SK-N-MC (cell line): ENCODE results near the gene CXCL8.
"Not testable (repeated sequence)": the region's sequence is repeated elsewhere in the genome, so short reads cannot be mapped to it uniquely, and the experiment has no call there.

Experiments
- DNase-seq: peaks from one replicate; pipeline ENCODE4 v3.0.0-alpha.2; 2011; ENCODE audit warnings: low read depth, low spot score
- H3K27ac ChIP-seq: fragments of 200-600 bp; sonication (generic); 2 replicates; pipeline ENCODE4 v1.5.1; 2016; ENCODE audit warnings: mixed run types
- H3K36me3 ChIP-seq: fragments of 200-600 bp; sonication (generic); 2 replicates; pipeline ENCODE4 v1.6.1; 2017; ENCODE audit warnings: antibody characterized with exemption, low read length, mixed read lengths; ENCODE audit not compliant: insufficient read depth
- H3K4me3 ChIP-seq: fragments of 200-600 bp; sonication (generic); 2 replicates; pipeline ENCODE4 v1.5.1; 2016
- H3K9ac ChIP-seq: fragments of 200-600 bp; sonication (generic); 2 replicates; pipeline ENCODE4 v1.8.0; 2017; ENCODE audit warnings: mixed run types, mixed read lengths; ENCODE audit not compliant: insufficient read length
- H3K9me3 ChIP-seq: fragments of 200-600 bp; sonication (generic); 2 replicates; pipeline ENCODE4 v1.6.1; 2017; ENCODE audit warnings: low read depth, mild to moderate bottlenecking, antibody characterized with exemption, low read length, moderate library complexity, mixed read lengths
- EZH2 ChIP-seq: fragments of 200-600 bp; sonication (generic); IDR thresholded peaks from one replicate; pipeline ENCODE4 v1.6.1; 2017; ENCODE audit warnings: antibody characterized with exemption
- FOXP2 ChIP-seq: optimal IDR thresholded peaks from 2 replicates; pipeline ENCODE3; 2011; ENCODE audit warnings: mild to moderate bottlenecking, moderate library complexity; ENCODE audit not compliant: insufficient read depth; ENCODE audit errors: extremely low read length, control extremely low read depth
- POLR2AphosphoS5 ChIP-seq: IDR thresholded peaks from 2 replicates; pipeline ENCODE4 v1.6.1; 2012; ENCODE audit warnings: mild to moderate bottlenecking, low read depth, low read length, borderline replicate concordance

CXCL8 gene

DNA sequence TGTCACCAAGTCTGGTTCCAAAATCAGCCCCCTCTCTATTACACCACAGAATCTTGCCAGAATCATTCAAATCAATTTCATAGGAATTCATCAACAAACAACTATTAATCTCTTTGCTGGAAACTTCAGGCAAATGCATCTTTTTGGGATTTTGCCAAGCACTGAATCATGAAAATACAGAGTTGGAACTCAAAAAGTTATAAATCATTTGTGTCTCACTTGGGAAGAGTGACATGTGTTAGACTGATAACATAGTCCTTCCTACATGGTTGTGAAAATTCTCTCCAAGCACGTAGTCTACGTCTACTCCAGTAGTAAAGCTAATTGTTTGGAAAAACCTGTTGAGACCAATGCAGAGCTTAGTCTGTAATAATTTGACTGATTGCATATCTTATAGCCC, 19.0 kb downstream of the CXCL8 start:
- no peaks in the 10 kb centered on the region for H3K9me3 ChIP-seq
- DNase-seq, result no peak
- no peak overlapping the region for H3K27ac ChIP-seq
- H3K4me3 ChIP-seq, result no peak overlapping the region
- H3K9ac ChIP-seq, result no peak overlapping the region
- no peaks in the 10 kb centered on the region for H3K36me3 ChIP-seq
- TF ChIP-seq EZH2 (no peak), POLR2AphosphoS5 (no peak), FOXP2 (no peak)

DNA sequence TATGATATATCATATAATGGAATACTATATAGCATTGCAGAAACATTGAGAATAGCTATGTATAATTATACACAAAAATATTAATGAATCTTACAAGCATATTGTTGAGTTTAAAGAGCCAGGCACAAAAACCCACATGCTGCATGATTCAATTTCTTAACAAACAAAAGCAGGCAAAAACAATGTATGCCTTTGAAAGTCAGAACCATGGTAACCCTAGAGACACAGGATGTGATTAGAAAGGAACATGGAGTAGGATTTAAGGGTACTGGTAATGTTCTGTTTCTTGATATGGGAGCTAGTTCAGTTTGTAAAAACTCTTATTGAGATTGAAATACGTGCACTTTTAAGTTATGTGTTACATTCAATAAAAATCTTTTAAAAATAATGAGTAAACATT, 21.5 kb downstream of the CXCL8 start:
- H3K27ac ChIP-seq, result no peak overlapping the region
- DNase-seq, result no peak
- no peak overlapping the region for H3K9ac ChIP-seq
- no peaks in the 10 kb centered on the region for H3K36me3 ChIP-seq
- no peak overlapping the region for H3K4me3 ChIP-seq
- no peaks in the 10 kb centered on the region for H3K9me3 ChIP-seq
- TF ChIP-seq EZH2 (no peak), FOXP2 (no peak), POLR2AphosphoS5 (no peak)

DNA sequence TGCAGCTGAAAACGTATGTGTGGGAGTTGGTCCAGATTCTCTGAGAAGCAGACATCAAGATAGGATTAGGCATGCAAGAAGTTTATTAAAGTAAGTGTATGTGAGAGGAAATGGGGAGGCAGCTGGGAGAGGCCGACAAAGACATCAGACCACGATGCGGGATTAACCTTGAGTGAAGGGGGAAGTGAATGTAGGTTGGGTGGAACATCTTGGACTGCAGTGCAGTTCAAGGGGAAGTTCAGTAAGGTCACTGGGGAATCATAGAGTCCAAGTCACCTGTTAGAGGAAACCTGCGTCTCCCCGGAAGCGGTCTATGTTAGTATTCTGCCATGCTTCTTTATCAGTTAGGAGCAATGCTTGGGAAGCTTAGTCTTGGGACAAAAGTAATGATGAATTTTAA, 22.0 kb downstream of the CXCL8 start:
- Histone ChIP-seq H3K9me3 (no peaks in the 10 kb centered on the region), H3K9ac (no peak overlapping the region), H3K4me3 (no peak overlapping the region), H3K27ac (no peak overlapping the region), H3K36me3 (no peaks in the 10 kb centered on the region)
- DNase-seq, result no peak
- TF ChIP-seq EZH2 (no peak), POLR2AphosphoS5 (no peak), FOXP2 (no peak)

DNA sequence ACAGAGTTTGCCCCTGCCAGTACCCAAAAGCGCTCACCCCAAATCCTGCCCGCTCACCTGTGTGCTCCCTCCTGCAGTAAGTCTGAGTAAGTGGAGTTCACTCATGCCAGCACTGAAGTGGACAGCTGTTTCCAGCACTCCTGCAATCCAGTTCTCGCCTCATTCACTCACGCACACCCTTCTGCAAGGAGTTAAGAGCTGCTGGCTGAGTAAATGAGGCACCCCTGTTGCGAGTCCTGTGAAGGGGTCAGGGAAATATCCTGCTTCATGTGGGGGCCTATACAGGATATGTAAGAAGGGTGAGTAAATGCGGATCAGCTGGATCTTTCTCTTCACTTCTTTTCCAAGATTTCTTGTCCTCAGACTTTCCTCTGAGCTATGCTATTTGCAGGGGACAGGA, 23.5 kb downstream of the CXCL8 start:
- H3K9me3 ChIP-seq, result no peaks in the 10 kb centered on the region
- no peaks in the 10 kb centered on the region for H3K36me3 ChIP-seq
- no peak overlapping the region for H3K27ac ChIP-seq
- no peak overlapping the region for H3K9ac ChIP-seq
- TF ChIP-seq FOXP2, result no peak
- no peak for TF ChIP-seq EZH2
- TF ChIP-seq POLR2AphosphoS5, result no peak
- DNase-seq, result no peak
- H3K4me3 ChIP-seq, result no peak overlapping the region

DNA sequence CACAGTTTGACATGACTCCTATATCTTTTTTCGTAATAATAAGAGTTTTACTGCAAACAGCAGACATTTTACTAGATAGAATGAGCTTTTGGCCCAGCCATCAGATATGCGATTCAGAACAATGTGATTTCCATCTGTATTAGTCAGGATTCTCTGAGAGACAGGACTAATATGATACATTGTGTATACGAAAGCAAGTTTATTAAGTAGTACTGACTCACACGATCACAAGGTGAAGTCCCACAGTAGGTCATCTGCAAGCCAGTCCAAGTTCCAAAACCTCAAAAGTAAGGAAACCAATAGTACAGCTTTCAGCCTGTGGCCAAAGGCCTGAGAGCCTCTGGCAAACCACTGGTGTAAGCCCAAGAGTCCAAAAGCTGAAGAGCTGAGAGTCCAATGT, 24.1 kb downstream of the CXCL8 start:
- H3K27ac ChIP-seq, result no peak overlapping the region
- no peak overlapping the region for H3K4me3 ChIP-seq
- no peak for DNase-seq
- no peaks in the 10 kb centered on the region for H3K36me3 ChIP-seq
- no peak for TF ChIP-seq POLR2AphosphoS5
- TF ChIP-seq EZH2, result no peak
- TF ChIP-seq FOXP2, result no peak
- H3K9ac ChIP-seq, result no peak overlapping the region
- no peaks in the 10 kb centered on the region for H3K9me3 ChIP-seq

DNA sequence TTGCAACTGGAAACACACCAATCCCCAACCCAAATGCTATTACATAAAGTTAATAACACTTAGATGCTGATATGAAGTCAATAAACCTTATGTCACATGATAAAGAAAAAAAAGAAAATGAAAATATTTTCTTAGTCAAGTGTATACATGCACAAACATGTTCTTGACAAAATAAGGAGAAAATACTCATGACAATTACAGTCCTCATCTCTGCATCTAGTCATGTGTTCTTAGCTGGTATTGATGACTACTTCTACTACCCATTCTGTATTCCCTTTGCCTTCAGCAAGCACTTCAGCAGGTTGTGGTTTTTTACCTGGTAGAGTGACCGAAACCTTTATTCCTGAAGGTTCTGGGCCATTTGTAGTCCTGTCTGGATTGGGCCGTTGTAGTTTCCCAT, 24.9 kb downstream of the CXCL8 start:
- no peak for DNase-seq
- Histone ChIP-seq H3K36me3 (no peaks in the 10 kb centered on the region), H3K9me3 (no peaks in the 10 kb centered on the region), H3K27ac (no peak overlapping the region), H3K9ac (no peak overlapping the region), H3K4me3 (no peak overlapping the region)
- TF ChIP-seq EZH2 (no peak), FOXP2 (no peak), POLR2AphosphoS5 (no peak)

DNA sequence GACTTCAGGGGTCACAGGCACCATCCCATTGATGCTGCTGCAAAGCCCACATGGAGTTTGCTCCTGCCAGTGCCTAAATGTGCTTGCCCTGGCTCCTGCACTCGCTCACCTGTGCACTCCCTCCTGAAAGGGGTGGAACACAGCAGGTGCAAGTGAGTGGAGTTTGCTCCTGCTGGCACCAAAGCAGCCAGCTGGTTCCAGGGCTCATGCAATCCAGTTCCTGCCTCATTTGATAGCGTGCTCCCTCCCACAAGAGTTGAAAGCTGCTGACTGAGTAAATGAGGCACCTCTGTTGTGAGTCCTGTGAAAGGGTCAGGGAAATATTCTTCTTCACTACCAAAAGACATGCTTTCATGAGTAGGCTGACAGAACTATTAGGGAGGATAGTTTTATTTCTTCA, 30.5 kb downstream of the CXCL8 start:
- Histone ChIP-seq H3K4me3 (no peak overlapping the region), H3K9me3 (no peaks in the 10 kb centered on the region), H3K9ac (no peak overlapping the region), H3K36me3 (no peaks in the 10 kb centered on the region), H3K27ac (no peak overlapping the region)
- no peak for TF ChIP-seq POLR2AphosphoS5
- no peak for TF ChIP-seq EZH2
- no peak for TF ChIP-seq FOXP2
- no peak for DNase-seq

DNA sequence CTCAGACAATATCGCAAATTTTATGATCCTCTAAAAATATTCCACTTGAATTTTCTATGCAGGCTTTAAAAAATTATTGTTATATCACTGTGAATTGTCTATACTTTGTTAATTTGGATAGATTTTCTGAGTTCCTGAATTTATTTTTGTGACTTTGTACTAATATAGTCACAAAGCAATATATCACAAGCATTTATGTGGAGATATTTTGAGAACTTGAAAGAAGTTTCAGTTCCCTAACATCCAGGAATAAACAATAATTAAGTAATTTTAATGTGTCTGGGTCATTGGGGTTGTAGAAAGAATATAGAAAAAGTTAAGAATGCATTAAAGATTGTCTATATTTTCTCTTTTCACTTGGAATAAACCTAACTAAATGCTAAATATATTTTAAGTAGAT, 32.0 kb downstream of the CXCL8 start:
- no peaks in the 10 kb centered on the region for H3K9me3 ChIP-seq
- no peak for DNase-seq
- no peak overlapping the region for H3K27ac ChIP-seq
- no peak for TF ChIP-seq POLR2AphosphoS5
- TF ChIP-seq EZH2, result no peak
- no peak for TF ChIP-seq FOXP2
- no peak overlapping the region for H3K9ac ChIP-seq
- no peaks in the 10 kb centered on the region for H3K36me3 ChIP-seq
- H3K4me3 ChIP-seq, result no peak overlapping the region

DNA sequence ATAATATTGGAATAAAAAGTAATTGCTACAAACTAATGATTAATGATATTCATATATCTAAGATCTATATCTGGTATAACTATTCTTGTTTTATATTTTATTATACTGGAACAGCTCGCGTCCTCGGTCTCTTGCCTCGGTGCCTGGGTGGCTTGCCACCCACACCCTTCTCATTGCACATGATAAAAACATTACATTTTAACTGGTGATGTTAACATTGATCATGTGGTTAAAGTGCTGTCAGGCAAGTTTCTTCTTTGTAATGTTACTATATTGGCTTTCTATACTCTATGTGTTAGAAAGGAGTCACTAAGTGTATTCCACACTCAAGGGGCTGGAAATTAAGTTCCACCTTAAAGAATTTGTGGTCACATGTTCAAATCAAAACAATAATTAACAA, 34.0 kb downstream of the CXCL8 start:
- not testable (repeated sequence) for DNase-seq, H3K9ac ChIP-seq, H3K9me3 ChIP-seq, H3K36me3 ChIP-seq, H3K4me3 ChIP-seq, H3K27ac ChIP-seq

DNA sequence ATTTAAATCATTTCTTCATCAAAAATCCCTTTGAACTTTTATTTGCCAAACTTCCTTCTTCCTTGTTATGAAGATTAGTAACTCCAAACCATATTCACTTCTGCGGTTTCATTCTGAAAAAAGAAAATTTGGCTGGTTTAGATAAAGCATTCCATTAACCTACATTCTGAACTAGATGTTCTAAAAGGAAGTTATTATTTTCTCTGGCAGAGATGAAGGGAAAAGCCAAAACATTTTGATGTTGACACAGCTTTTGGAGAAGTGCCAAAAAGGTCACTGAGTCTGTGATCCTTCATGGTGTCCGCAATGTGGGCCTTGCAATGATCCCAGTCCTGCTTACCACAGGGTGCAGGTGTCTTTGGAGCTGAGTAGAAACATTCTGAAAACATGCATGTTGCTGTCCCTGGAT, 36.0 kb downstream of the CXCL8 start:
- TF ChIP-seq FOXP2 (no peak), EZH2 (no peak), POLR2AphosphoS5 (no peak)
- Histone ChIP-seq H3K9ac (no peak overlapping the region), H3K36me3 (no peaks in the 10 kb centered on the region), H3K9me3 (no peaks in the 10 kb centered on the region), H3K27ac (no peak overlapping the region), H3K4me3 (no peak overlapping the region)
- no peak for DNase-seq
